Amniotic epithelial cell (primary cell): ENCODE results near the gene KLK1.
A peak's percentile ranks its signal among the peaks of the same experiment; 100 is the strongest.

Experiments used
- DNase-seq: peaks from one replicate; pipeline ENCODE4 v3.0.0-alpha.2; 2010; ENCODE audit warnings: low read depth

The KLK1 gene

DNA sequence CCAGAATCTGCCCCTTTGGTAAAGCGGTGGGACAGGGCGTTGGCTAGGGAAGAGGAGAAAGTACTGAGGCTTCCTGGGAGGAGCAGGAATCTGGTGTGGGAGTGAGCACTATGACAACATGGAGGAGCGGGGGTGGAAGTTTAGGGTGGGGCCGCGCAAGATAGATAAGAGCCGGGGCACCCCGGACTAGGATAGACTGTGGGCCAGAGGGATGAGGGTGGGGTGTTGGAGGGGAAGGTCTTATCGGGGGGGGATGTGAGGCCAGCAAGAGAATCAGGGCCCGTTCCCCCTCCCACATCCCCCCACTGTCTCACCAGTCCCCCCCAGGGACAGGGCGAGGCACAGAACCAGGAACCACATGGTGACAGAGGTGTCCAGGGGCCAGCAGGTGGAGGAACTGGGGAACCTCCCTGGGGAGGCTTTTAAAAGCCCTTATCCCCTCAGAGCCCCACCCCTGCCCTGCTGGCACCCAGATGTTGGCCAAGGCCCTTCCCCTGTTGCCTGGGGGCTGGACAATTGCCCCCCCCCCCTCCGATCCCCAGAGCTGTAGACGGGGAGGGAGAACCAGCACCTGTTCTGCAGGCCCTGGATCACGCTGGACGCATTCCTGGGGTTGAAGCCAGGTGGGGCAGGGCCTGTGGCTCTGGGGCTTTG lies at the start of gene KLK1:
TSS of gene KLK1 (minus strand) at position 399 of the 654 bp plus-strand sequence. CDS start at position 360, 39 bp downstream.
- DNase-seq, result no peak

DNA sequence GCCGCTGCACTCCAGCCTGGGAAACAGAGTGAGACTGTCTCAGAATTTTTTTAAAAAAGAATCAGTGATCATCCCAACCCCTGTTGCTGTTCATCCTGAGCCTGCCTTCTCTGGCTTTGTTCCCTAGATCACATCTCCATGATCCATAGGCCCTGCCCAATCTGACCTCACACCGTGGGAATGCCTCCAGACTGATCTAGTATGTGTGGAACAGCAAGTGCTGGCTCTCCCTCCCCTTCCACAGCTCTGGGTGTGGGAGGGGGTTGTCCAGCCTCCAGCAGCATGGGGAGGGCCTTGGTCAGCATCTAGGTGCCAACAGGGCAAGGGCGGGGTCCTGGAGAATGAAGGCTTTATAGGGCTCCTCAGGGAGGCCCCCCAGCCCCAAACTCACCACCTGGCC lies 49.5 kb upstream of the KLK1 start, which contains the start of gene KLK2:
TSS of gene KLK2 (plus strand) at position 384 of the 400 bp plus-strand sequence. CDS start 35 bp downstream, outside the sequence.
- no peak for DNase-seq

DNA sequence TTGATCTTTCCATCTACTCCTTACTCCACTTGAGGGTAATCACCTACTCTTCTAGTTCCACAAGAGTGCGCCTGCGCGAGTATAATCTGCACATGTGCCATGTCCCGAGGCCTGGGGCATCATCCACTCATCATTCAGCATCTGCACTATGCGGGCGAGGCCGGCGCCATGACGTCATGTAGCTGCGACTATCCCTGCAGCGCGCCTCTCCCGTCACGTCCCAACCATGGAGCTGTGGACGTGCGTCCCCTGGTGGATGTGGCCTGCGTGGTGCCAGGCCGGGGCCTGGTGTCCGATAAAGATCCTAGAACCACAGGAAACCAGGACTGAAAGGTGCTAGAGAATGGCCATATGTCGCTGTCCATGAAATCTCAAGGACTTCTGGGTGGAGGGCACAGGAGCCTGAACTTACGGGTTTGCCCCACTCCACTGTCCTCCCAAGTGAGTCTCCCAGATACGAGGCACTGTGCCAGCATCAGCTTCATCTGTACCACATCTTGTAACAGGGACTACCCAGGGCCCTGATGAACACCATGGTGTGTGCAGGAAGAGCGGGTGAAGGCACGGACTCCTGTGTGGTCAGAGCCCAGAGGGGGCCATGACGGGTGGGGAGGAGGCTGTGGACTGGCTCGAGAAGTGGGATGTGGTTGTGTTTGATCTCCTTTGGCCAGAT lies 47.0 kb upstream of the KLK1 start:
- peak; percentile 10 for DNase-seq

DNA sequence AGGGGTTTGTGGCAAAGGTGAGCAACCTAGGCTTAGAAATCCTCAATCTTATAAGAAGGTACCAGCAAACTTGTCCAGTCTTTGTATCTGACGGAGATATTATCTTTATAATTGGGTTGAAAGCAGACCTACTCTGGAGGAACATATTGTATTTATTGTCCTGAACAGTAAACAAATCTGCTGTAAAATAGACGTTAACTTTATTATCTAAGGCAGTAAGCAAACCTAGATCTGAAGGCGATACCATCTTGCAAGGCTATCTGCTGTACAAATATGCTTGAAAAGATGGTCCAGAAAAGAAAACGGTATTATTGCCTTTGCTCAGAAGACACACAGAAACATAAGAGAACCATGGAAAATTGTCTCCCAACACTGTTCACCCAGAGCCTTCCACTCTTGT lies 45.9 kb upstream of the KLK1 start:
- DNase-seq, result no peak

DNA sequence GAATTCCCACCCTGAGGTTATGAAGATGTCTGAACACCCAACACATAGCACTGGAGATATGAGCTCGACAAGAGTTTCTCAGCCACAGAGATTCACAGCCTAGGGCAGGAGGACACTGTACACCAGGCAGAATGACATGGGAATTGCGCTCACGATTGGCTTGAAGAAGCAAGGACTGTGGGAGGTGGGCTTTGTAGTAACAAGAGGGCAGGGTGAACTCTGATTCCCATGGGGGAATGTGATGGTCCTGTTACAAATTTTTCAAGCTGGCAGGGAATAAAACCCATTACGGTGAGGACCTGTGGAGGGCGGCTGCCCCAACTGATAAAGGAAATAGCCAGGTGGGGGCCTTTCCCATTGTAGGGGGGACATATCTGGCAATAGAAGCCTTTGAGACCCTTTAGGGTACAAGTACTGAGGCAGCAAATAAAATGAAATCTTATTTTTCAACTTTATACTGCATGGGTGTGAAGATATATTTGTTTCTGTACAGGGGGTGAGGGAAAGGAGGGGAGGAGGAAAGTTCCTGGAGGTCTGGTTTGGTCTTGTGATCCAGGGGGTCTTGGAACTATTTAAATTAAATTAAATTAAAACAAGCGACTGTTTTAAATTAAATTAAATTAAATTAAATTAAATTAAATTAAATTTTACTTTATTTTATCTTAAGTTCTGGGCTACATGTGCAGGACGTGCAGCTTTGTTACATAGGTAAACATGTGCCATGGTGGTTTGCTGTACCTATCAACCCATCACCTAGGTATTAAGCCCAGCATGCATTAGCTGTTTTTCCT lies 38.1 kb upstream of the KLK1 start:
- no peak for DNase-seq

DNA sequence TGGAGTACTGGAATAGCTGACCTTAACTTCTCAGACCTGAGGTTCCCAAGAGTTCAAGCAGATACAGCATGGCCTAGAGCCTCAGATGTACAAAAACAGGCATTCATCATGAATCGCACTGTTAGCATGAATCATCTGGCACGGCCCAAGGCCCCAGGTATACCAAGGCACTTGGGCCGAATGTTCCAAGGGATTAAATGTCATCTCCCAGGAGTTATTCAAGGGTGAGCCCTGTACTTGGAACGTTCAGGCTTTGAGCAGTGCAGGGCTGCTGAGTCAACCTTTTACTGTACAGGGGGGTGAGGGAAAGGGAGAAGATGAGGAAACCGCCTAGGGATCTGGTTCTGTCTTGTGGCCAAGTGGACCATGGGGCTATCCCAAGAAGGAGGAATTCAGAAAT lies 37.4 kb upstream of the KLK1 start:
- no peak for DNase-seq

DNA sequence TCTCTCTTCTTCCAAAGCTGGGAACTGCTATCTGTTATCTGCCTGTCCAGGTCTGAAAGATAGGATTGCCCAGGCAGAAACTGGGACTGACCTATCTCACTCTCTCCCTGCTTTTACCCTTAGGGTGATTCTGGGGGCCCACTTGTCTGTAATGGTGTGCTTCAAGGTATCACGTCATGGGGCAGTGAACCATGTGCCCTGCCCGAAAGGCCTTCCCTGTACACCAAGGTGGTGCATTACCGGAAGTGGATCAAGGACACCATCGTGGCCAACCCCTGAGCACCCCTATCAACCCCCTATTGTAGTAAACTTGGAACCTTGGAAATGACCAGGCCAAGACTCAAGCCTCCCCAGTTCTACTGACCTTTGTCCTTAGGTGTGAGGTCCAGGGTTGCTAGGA lies 36.3 kb upstream of the KLK1 start:
- DNase-seq, result no peak

DNA sequence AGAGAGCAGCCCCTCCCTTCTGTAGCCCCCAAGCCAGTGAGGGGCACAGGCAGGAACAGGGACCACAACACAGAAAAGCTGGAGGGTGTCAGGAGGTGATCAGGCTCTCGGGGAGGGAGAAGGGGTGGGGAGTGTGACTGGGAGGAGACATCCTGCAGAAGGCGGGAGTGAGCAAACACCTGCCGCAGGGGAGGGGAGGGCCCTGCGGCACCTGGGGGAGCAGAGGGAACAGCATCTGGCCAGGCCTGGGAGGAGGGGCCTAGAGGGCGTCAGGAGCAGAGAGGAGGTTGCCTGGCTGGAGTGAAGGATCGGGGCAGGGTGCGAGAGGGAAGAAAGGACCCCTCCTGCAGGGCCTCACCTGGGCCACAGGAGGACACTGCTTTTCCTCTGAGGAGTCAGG lies 35.3 kb upstream of the KLK1 start:
- DNase-seq, result no peak

DNA sequence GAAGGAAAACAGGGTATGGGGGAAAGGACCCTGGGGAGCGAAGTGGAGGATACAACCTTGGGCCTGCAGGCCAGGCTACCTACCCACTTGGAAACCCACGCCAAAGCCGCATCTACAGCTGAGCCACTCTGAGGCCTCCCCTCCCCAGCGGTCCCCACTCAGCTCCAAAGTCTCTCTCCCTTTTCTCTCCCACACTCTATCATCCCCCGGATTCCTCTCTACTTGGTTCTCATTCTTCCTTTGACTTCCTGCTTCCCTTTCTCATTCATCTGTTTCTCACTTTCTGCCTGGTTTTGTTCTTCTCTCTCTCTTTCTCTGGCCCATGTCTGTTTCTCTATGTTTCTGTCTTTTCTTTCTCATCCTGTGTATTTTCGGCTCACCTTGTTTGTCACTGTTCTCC lies 33.8 kb upstream of the KLK1 start:
- no peak for DNase-seq

DNA sequence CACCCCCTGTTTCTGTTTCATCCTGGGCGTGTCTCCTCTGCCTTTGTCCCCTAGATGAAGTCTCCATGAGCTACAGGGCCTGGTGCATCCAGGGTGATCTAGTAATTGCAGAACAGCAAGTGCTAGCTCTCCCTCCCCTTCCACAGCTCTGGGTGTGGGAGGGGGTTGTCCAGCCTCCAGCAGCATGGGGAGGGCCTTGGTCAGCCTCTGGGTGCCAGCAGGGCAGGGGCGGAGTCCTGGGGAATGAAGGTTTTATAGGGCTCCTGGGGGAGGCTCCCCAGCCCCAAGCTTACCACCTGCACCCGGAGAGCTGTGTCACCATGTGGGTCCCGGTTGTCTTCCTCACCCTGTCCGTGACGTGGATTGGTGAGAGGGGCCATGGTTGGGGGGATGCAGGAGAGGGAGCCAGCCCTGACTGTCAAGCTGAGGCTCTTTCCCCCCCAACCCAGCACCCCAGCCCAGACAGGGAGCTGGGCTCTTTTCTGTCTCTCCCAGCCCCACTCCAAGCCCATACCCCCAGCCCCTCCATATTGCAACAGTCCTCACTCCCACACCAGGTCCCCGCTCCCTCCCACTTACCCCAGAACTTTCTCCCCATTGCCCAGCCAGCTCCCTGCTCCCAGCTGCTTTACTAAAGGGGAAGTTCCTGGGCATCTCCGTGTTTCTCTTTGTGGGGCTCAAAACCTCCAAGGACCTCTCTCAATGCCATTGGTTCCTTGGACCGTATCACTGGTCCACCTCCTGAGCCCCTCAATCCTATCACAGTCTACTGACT lies 31.2 kb upstream of the KLK1 start, which contains the start of gene KLK3:
TSS of gene KLK3 (plus strand) at position 280 of the 775 bp plus-strand sequence. CDS start at position 321, 41 bp downstream.
- DNase-seq, result no peak

DNA sequence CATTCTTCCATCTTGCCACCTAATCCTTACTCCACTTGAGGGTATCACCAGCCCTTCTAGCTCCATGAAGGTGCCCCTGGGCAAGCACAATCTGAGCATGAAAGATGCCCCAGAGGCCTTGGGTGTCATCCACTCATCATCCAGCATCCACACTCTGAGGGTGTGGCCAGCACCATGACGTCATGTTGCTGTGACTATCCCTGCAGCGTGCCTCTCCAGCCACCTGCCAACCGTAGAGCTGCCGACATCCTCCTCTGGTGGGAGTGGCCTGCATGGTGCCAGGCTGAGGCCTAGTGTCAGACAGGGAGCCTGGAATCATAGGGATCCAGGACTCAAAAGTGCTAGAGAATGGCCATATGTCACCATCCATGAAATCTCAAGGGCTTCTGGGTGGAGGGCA lies 28.0 kb upstream of the KLK1 start:
- DNase-seq, result no peak

DNA sequence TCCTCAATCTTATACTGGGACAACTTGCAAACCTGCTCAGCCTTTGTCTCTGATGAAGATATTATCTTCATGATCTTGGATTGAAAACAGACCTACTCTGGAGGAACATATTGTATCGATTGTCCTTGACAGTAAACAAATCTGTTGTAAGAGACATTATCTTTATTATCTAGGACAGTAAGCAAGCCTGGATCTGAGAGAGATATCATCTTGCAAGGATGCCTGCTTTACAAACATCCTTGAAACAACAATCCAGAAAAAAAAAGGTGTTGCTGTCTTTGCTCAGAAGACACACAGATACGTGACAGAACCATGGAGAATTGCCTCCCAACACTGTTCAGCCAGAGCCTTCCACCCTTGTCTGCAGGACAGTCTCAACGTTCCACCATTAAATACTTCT lies 27.2 kb upstream of the KLK1 start:
- DNase-seq, result no peak

DNA sequence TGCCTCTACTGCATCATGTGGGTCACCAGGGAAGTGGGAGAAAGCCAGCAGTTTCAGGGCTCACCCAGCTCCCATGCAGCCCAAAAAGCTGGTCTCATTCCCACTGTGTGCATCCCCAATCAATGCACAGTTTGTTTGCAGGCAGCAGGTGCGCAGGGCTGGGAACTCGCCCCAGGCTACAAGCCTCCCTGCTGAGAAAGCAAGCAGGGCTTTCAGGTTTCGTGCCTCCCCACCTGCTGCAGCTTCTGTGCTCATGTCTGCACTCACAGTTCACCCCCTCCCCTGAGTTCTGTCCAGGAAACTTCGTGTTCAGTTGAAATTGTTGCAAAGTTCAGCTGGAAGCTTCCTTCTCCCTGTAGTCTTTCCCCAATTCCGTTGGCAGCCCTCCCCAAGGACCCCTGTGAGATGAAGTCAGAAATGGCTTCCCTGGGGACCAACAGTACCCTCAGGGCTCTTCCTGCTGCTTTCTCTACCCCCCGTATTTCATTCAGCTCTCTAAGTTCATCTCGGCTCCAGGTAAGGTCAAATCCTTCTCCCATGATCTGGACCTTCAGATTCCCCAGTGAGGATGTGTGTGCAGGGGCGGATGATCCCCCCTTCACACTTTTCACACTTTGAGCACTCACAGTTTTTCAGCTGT lies 20.8 kb upstream of the KLK1 start:
- no peak for DNase-seq

DNA sequence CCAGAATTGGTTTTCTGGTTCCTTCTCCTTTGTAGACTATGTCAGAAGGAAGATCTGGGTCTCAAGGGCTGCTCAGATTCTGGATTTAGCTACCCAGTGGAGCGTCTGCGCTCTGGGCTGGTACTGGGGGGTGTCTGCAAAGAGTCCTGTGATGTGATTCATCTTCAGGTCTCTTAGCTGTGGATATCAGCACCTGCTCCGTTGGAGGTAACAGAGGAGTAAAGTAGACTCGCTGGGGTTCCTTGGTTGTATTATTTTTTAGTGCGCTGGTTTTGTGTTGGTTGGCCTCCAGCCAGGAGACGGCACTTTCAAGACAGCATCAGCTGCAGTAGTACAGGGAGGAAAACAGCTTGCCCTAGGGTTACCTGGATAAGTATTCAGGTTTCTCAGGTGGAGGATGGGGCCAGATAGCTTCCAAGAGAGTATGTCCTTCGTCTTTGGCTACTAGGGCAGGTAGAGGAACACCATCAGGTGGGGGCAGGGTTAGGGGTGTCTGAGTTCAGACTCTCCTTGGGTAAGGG lies 20.2 kb upstream of the KLK1 start:
- no peak for DNase-seq

DNA sequence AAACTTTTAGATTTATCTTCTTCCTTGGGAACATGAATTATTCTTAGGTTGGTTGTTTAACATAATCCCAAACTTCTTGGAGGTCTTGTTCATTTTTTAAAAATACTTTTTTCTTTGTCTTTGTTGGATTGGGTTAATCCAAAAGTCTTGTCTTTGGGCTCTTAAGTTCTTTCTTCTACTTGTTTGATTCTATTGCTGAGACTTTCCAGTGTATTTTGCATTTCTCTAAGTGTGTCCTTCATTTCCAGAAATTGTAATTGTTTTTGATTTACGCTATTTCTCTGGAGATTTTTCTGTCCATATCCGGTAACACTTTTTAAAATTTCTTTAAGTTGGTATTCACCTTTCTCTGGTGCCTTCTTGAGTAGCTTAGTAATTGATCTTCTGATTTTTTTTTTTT lies 19.6 kb upstream of the KLK1 start:
- no peak for DNase-seq

DNA sequence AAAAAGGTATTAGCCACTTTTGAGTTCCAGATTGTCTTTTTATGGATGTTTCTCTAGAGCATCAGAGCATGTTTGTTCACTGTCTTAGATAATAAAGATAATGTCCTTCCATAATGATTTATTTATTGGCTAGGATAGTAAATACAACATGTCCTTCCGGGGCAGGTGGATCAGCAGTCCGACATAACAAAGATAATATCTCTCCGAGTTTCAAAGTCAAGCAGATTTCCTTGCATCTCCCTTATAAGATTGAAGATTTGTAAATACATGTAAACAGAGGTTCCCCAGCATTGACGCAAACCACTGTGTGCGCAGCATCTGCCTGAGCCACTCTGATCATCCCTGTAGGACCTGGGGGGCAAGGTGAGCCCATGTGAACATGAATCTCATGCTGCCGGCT lies 18.5 kb upstream of the KLK1 start:
- DNase-seq, result no peak

DNA sequence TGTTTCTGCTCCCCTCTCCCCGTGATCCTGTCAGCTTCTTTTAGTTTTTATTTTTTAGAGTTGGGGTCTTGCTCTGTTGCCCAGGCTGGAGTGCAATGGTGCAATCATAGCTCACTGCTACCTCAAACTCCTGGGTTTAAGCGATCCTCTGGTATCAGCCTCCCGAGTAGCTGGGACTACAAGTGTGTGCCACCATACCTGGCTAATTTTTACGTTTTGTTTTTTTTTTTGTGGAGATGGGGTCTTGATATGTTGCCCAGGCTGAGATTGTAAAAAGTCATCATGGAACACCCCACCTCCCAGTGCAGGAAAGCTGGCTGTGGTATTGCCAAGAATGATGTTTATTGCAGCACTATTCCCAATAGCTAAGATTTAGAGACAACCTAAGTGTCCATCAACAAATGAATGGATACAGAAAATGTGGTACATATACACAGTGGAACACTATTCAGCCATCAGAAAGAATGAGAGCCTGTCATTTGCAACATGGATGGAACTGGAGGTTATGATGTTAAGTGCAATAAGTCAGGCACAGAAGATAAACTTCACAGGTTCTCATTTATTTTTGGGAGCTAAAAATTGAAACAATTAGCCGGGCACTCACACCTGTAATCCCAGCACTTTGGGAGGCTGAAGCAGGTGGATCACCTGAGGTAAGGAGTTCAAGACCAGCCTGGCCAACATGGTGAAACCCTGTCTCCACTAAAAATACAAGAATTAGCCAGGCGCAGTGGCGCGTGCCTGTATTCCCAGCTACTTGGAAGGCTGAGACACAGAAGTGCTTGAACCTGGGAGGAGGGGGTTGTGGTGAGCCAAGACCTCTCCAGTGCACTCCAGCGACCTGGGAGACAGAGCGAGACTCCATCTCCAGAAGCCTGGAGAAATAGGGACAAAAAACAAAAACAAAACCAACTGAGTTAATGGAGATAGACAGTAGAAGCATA lies 16.4 kb upstream of the KLK1 start:
- DNase-seq, result no peak

DNA sequence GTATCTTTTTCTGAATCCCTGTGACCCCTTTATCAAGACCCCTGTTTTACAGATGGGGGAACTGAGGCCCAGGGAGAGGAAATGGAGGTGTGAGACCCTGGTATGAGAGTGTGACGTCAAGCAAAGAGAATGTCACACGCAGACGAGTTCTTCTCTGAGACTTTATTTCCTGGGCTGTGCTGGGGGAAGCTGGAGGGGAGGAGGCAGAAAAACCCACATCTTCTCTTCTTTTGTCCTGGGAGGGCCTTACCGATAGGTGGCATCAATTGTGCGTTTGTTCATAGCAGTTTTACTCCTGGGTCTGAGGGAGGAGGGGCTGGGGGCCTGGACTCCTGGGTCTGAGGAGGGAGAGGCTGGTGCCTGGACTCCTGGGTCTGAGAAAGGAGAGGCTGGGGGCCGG lies 14.7 kb upstream of the KLK1 start:
- no peak for DNase-seq

DNA sequence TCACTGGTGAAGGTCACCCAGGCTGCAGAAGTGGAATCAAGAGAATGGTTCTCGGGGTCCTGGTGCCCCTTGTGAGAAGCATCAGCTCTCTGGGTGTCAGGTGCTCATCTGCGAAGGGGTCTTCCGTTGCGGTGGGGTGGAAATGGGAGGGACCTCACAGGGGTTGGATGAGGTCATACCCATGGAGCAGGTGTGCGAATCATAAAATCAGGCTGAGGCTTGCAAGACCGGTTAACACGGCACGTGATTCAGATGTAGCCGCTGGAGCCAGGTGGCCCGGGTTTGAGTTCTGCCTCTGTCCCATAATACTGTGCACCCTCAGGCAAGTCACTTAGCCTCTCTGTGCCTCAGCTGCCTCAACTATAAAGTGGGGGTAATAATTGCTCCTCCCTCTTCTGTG lies 13.7 kb upstream of the KLK1 start:
- DNase-seq, result no peak

DNA sequence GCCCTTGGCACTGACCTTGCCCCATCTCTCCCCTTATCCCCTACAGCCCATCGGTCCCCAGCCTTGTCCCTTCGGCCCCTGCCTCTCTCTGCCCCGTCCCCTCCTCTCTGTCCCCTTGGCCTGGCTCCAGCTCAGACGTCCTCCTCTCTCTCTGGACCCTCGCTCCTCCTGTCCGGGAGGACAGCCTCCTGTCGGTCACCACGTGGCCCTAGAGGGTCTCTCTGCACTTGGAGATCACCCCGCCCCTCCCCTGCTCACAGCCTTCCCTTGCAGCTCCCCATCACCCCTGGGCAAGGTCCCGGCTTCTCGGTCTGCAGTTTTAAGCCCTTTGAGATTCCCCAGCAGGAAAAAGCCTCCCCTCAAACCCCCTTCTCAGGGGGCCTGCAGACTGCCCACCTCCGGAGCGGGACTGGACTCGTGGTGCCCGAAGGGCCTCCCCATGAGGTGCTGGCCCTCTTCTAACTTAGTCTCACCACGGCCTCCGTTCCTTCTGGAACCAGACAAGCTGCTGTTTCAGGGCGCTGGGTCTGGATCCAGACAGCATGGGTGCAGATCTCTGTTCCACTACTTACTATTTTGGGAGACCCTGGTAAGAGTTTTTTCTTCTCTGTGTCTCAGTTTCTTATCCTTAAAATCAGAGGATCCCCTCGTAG lies 13.1 kb upstream of the KLK1 start:
- no peak for DNase-seq
